ENCODE results near the gene TMC3. TPM values are rescaled to one million over a fixed set of nuclear protein-coding genes. Genes with fewer than 3 reads are reported as not detected.

TMC3 gene
- total and polyA plus RNA-seq, 2 experiments from 2014 or later: 0.20 to 0.21 TPM

DNA sequence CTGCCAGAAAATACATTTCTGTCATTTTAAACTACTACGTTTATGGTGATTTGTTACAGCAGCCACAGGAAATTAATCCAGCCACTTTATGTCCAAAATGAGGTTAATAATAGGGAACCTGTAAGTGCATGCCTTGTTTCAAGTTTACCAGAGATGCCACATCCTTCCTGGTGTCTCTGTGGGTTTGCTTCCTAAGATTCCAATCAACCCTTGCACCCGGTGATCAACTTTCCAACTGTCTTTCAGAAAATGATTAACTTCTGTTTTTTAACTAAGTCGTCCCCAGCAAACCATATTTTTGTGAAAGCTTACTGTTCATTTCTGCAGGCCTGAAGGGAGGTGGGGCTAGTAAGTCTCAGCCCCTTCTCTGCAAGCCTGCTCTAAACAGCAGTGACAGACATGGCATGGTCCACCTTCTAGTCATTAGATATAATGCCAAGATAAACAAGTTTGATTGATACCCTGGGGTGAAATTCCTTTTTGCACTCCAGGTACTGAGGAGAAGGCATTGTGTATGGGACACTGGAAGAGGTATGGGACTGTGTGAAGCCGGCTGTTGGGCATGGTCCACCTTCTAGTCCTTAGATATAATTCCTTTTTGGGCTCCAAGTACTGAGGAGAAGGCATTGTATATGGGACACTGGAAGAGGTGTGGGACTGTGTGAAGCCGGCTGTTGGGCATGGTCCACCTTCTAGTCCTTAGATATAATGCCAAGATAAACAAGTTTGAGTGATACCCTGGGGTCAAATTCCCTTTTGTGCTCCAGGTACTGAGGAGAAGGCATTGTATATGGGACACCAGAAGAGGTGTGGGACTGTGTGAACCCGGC lies 11.1 kb upstream of the TMC3 start:
- no peaks in the 10 kb centered on the region for H3K36me3 ChIP-seq
- H3K4me1 ChIP-seq (ENCODE audit: low read depth): no peaks in the 10 kb centered on the region
- DNase-seq (ENCODE audit: low read depth in 1 of 2, low spot score in 1 of 2): no peak
- no peaks in the 10 kb centered on the region for H3K27me3 ChIP-seq
- TF ChIP-seq, protein P1, sequence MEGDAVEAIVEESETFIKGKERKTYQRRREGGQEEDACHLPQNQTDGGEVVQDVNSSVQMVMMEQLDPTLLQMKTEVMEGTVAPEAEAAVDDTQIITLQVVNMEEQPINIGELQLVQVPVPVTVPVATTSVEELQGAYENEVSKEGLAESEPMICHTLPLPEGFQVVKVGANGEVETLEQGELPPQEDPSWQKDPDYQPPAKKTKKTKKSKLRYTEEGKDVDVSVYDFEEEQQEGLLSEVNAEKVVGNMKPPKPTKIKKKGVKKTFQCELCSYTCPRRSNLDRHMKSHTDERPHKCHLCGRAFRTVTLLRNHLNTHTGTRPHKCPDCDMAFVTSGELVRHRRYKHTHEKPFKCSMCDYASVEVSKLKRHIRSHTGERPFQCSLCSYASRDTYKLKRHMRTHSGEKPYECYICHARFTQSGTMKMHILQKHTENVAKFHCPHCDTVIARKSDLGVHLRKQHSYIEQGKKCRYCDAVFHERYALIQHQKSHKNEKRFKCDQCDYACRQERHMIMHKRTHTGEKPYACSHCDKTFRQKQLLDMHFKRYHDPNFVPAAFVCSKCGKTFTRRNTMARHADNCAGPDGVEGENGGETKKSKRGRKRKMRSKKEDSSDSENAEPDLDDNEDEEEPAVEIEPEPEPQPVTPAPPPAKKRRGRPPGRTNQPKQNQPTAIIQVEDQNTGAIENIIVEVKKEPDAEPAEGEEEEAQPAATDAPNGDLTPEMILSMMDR (IDR thresholded peaks at IDR 0.05; ENCODE audit: low read depth, low read length): no peak
- no peak overlapping the region for H3K27ac ChIP-seq
- H3K4me3 ChIP-seq: no peak overlapping the region
- H3K9me3 ChIP-seq (ENCODE audit: low read depth): no peaks in the 10 kb centered on the region

DNA sequence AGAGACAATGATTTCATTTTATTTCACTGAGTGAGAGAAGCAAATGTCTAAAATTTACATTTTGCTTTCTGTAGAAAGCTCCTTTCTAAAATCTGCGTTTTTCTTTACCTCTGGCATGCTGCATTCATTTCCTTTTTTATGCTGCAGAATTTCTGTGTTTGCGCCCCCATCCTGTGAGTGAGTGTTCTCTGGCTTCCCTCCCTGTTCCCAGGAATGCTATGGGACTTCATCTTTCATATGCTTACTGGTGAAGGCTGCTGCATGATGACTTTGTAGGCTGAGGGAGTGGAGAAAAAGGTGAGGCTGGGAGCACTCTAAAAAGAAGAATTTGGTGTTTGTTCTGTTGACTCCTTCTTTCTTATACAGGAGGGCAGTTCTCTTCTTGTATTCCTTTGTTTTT lies 7.7 kb upstream of the TMC3 start:
- Histone ChIP-seq H3K27me3 (no peaks in the 10 kb centered on the region), H3K4me3 (no peak overlapping the region), H3K36me3 (no peaks in the 10 kb centered on the region), H3K4me1 (ENCODE audit: low read depth) (no peaks in the 10 kb centered on the region), H3K9me3 (ENCODE audit: low read depth) (no peaks in the 10 kb centered on the region), H3K27ac (no peak overlapping the region)
- no peak for DNase-seq (ENCODE audit: low read depth in 1 of 2, low spot score in 1 of 2)
- TF ChIP-seq, protein P1 (IDR thresholded peaks at IDR 0.05; ENCODE audit: low read depth, low read length): no peak

DNA sequence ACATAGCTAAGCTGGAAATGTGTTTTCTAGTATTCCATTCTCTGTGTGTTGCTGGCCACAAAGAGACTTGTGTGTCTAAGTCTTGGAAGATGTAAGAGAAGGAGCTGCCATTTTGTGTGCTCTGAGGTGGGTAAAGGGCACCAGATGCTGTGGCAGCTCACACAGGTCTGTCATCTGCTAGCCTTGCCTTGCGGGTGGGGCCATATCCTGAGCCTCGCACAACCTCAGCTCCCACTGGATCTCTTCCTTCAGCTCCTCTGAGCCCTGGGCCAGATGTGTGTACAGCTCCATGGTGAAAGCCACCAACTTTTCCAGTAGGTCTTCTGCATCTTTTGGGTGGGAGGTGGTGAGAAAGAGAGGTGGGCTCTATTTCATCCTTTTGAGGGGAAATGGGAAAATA lies 6.7 kb upstream of the TMC3 start:
- Histone ChIP-seq H3K27ac (no peak overlapping the region), H3K4me1 (ENCODE audit: low read depth) (no peaks in the 10 kb centered on the region), H3K36me3 (no peaks in the 10 kb centered on the region), H3K27me3 (no peaks in the 10 kb centered on the region), H3K4me3 (no peak overlapping the region), H3K9me3 (ENCODE audit: low read depth) (no peaks in the 10 kb centered on the region)
- TF ChIP-seq, protein P1 (IDR thresholded peaks at IDR 0.05; ENCODE audit: low read depth, low read length): no peak
- DNase-seq (ENCODE audit: low read depth in 1 of 2, low spot score in 1 of 2): no peak

DNA sequence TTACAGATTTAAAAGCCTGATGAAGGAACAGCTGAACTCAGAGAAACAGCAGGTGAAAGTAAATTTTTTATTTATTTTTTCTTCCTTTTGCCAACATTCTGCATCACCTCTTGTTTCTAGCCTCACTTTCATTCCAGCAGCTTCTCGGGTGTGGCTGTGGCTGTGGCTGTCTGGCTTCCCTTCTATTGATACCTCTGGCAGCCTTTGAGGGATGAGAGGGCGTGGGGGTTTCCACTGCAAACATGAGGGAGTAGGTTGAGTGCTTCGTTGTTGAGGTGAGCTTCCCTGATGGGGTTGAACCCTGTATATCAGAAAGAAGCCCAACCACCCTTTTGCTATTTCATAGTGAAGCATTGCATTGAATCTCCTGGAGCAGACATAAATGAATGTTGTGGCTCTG lies 6.2 kb upstream of the TMC3 start:
- H3K36me3 ChIP-seq: no peaks in the 10 kb centered on the region
- H3K27me3 ChIP-seq: no peaks in the 10 kb centered on the region
- H3K4me3 ChIP-seq: no peak overlapping the region
- TF ChIP-seq, protein P1 (IDR thresholded peaks at IDR 0.05; ENCODE audit: low read depth, low read length): no peak
- DNase-seq (ENCODE audit: low read depth in 1 of 2, low spot score in 1 of 2): no peak
- no peaks in the 10 kb centered on the region for H3K4me1 ChIP-seq (ENCODE audit: low read depth)
- no peaks in the 10 kb centered on the region for H3K9me3 ChIP-seq (ENCODE audit: low read depth)
- H3K27ac ChIP-seq: no peak overlapping the region

DNA sequence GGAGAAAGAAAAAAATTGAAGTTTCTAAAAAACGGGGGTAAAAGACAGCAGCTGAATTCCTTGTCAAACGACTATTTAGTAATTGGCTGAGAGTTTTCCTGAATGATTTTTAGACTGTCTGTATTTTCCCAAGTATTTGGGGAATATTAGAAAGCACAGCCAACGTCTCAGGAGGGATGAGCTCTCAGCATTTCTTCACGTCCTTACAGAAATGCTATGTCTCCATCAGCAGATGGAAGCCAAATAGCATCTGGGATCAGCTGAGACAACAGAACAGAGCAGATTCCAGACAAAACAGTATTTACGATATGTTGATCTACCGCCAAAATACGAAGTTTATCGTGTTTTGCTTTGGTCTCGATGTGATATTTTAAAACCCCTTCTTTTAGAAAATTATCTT lies 5.3 kb upstream of the TMC3 start:
- no peaks in the 10 kb centered on the region for H3K4me1 ChIP-seq (ENCODE audit: low read depth)
- H3K4me3 ChIP-seq: no peak overlapping the region
- no peak for DNase-seq (ENCODE audit: low read depth in 1 of 2, low spot score in 1 of 2)
- no peaks in the 10 kb centered on the region for H3K36me3 ChIP-seq
- TF ChIP-seq, protein P1 (IDR thresholded peaks at IDR 0.05; ENCODE audit: low read depth, low read length): no peak
- H3K27me3 ChIP-seq: no peaks in the 10 kb centered on the region
- no peak overlapping the region for H3K27ac ChIP-seq
- no peaks in the 10 kb centered on the region for H3K9me3 ChIP-seq (ENCODE audit: low read depth)
